Mammary epithelial cell (primary cell): ENCODE results near the gene SHFL.

Experiments used
- CTCF ChIP-seq, 2 donors: IDR thresholded peaks in 1 of 2; conservative IDR thresholded peaks in 1 of 2; 2 replicates each; pipeline ENCODE4 v1.5.1; 2011 to 2012; ENCODE audit warnings: inconsistent platforms in 2 of 2, low read length in 2 of 2, mild to moderate bottlenecking in 2 of 2, control low read depth in 1 of 2, low read depth in 1 of 2; ENCODE audit not compliant: insufficient read depth in 1 of 2; ENCODE audit errors: extremely low read depth in 1 of 2
- EZH2 ChIP-seq: IDR thresholded peaks from 2 replicates; pipeline ENCODE4 v1.6.1; 2012; ENCODE audit warnings: low read length, inconsistent platforms, borderline replicate concordance

GRCh38 chr19:10079031-10079453 is 7.1 kb upstream of the SHFL start:
- TF ChIP-seq CTCF (conservative IDR thresholded peaks at IDR 0.05 in 1 of 2, IDR thresholded peaks at IDR 0.05 in 1 of 2; ENCODE audit: extremely low read depth in 1 of 2, insufficient read depth in 1 of 2, low read depth in 1 of 2, low read length in 2 of 2) (no peak), EZH2 (no peak)
